ENCODE measurements around the gene ERP44.
"Not testable (repeated sequence)": the region's sequence is repeated elsewhere in the genome, so short reads cannot be mapped to it uniquely, and the experiment has no call there.

The ERP44 gene

DNA sequence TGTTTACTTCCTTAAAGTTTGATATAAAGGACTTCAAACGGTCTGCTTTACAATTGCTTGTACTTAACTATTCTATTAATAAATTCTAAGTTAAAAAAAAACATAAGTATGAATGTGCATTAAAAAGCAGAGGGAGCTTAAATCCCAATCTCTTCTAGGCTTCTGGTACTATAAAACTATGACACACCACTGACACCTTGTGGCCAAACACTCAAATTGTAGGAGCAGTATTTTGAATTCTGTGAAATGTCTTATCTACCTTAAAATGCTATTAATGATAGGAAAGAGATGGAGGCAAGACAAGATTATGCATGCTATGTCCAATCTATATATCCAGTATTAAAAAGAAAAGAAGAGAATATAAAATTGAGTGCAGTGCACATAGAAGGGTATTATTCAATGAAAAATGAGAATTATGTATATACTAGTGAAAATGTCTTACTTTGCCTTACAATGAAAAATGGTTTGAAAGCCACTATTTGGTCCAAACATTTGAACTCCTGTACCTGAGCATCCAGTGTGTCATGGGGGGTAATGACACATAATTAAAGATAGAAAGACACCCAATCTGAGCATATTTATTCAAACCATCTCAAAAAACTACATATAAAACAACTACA, 87.6 kb downstream of the ERP44 start:
- peak; percentile 60 for DNase-seq (ENCODE audit: low spot score)

DNA sequence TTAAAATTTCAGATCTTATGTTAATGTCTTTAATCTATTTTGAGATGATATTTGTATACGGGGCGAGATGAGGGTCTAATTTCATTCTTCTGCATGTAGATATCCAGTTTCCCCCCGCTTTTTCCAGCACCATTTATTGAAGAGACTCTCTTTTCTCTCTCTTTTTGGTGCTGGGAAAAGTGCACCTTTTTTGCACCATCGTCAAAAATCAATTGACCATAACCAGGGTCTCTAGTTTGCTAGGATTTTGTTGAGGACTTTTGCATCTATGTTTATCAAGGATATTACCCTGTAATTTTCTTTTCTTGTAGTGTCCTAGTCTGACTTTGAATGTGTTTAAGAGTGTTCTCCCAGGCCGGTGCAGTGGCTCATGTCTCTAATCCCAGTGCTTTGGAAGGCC, 99.0 kb downstream of the ERP44 start:
- DNase-seq (ENCODE audit: low spot score): no peak

DNA sequence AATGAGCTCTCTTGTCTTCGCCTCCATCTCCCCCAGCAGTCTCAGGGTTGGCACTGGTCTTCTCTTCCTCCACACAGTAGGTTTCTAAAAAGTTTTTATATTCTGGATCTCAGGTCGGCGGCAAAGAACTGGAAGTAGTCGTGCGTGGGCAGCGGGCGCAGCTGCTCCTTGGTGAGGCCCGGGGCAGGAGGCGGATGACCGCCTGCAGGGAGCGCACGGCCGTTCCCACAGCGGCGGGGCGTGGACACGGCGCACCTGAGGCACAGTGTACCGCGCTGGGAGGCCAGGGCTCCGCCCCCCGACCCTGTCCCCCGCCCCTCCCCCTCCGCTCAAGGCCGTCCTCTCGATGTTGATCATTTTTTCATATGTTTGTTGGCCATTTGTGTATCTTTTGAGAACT, 99.9 kb downstream of the ERP44 start:
- no peak for DNase-seq (ENCODE audit: low spot score)

DNA sequence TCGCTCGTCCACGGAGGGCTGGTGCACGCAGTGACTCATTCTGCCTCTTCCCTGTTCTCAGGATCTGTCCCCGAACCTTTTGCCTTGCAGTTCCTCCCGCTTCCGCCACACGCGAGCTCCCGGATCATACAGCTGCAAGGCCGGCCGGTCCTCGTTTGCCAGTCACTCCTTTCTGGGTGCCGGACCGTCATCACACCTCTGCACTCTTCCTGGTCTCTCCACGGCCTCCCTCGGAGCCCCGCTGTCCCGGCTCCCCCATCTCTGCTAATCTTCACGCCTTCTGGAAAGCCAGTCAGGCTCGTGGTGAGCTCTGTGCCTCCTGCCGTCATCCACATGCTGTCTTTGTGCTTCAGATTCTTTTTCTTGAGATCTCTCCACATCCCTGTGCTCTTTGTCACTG, 100.5 kb downstream of the ERP44 start:
- no peak for DNase-seq (ENCODE audit: low spot score)

DNA sequence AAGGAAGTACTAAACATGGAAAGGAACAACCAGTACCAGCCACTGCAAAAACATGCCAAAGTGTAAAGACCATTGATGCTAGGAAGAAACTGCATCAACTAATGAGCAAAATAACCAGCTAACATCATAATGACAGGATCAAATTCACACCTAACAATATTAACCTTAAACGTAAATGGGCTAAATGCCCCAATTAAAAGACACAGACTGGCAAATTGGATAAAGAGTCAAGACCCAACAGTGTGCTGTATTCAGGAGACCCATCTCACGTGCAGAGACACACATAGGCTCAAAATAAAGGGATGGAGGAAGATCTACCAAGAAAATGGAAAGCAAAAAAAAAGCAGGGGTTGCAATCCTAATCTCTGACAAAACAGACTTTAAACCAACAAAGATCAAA, 108.3 kb downstream of the ERP44 start:
- not testable (repeated sequence) for DNase-seq (ENCODE audit: low spot score)

DNA sequence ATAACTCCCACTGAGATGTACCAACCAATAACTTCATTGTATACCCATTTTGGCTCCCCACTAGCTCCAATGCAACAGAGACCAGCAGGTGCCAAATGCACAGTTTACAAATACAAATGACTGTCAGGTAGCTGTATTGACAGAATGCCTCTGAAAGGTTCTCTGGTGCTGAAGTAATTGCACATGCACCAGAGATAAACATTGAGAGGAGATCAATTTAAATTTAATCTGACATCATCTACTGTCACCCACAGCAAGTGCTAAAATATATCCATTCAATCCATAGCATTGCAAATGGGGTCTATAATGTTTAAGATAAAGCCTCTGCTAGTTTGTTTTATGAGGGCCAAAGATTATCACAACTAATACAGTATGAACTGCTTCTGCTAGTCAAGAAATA, 112.2 kb downstream of the ERP44 start:
- DNase-seq (ENCODE audit: low spot score): no peak

DNA sequence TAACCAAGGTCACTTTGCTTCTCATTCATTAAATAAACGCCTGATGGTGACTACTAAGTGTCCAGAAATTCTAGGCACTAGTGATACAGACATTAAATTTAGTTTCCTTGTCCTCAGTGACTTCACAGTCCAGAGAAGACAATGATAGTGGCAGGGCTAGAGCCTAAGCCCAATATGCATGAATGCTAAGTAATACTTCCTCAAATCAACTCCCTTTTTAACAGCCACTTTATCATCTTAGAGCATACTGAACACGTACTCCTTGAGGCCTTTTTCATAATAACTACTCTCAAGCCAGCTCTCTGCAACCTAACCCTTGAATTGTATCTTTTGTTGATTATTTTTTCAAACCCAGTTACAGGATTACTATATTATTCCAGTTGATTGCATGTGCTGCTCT, 118.2 kb downstream of the ERP44 start:
- no peak for DNase-seq (ENCODE audit: low spot score)

DNA sequence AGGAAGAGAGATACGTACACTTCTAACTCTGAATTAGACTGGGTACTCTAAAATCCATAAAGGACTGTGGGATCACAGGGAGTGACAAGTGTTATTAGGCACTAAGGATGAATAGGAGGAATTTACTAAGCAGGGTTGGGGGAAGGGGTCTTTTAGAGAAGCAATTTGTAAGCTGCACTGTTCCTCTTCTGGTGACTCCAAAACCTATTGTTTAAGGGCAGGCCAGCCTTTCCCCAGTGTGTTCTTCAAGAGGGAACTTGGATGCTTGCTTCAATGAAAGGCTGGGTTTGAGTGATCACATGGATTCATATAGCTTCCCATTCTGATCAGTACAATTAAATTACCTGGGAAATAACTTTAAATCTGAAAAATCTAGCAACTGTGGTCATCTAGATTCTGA, 120.6 kb downstream of the ERP44 start:
- no peak for DNase-seq (ENCODE audit: low spot score)

DNA sequence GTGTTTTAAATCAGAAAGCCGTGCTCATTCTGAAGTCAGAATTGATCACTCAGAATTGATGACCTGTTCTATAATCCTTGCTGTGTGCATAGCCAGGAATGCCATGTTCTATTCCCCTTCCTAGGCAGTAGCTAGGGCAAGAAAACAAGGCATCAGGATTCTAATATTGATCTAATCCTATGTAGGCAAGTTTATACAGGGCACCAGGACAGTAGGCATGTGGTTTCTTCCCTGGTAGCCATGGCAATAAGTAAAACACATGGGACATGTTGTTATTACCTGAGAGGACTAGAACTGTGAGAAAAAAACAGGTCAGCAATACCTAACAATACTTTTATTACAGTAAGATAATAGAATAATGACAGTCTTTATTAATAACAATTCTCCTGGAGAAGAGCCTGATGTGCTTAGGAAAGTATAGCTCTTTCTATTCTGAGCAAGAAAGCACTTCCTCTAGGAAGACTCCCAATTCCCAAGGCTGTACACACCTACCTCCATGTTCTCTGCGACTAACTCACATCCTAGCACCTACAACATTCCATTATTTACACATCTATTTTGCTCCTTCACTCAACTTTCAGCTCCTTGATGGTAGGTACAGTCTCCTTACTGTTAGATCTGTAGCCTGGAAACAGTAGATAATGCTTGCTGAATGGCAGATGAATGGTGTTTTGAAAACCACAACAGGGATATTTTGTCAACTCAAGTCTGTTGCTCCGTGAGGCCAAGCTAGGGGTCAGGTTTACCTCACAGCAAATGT, 121.6 kb downstream of the ERP44 start:
- no peak for DNase-seq (ENCODE audit: low spot score)

DNA sequence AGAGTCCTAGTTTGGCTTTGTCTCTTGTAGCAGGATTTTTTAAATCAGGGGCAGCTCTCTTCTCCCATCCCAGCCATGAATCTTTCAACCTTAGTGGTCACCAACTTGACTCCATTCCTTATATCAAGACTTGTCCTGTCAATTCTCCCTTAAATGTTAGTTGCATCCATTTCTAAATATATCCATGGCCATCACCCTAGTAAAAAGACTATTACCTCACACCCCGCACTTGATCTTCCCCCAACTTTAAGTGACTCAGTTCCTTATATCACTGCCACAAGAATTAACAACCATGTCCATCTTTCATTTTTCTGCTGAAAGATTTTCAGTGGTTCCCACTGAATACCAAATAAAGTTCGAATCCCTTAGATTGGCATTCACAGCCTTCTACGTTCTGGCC, 125.3 kb downstream of the ERP44 start:
- DNase-seq (ENCODE audit: low spot score): no peak

DNA sequence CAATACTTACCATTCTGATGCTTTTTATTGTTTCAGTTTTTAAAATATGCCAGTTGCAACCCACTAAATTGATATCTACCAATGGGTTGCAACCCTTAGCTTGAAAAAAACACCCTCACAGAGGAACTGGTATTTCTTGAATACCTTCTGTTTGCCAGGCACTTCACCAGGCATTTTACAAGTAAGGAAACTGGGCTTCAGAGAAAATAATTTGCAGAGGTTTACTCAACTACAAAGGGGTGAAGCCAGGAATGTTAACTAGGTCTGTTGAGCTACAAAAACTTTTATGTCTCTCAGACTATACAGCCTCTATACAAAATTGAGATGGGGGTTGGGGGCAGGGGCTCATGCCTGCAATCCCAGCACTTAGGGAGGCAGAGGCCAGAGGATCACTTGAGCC, 127.4 kb downstream of the ERP44 start:
- DNase-seq (ENCODE audit: low spot score): no peak

DNA sequence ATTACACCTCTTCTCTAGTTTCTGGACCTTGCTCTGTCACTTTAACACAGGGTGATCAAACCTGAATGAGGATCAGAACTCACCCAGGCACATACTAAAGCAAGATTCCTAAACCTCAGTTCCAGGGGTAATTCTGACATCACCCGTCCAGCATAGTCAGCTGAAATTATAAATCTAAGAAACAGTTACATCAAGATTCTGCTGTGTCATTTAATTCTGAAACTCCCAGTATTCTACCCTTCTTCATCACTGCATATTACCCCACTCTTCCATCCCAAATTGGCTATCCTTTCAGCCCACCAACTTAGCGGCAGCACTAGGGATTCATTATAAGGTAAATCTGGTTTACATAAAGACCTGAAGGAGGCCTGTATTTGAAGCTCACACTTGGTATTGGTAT, 128.3 kb downstream of the ERP44 start:
- DNase-seq (ENCODE audit: low spot score): no peak

DNA sequence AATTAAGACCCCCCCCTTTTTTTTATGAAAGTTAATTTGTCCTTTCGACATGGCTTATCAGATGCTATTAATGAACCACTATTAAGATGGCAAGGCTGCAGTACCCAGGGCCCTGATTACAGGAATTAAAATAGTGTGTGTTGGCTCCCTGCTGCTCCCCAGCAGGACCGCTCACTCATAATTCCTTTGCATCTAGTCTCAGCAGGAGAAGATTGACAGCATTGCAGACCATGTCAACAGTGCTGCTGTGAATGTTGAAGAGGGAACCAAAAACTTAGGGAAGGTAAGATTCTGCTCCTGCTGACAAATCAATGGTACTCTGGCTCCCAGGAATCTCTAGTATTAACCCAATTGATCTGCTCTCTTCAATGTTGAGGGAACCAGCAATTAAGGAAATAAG, 131.3 kb downstream of the ERP44 start:
- no peak for DNase-seq (ENCODE audit: low spot score)

DNA sequence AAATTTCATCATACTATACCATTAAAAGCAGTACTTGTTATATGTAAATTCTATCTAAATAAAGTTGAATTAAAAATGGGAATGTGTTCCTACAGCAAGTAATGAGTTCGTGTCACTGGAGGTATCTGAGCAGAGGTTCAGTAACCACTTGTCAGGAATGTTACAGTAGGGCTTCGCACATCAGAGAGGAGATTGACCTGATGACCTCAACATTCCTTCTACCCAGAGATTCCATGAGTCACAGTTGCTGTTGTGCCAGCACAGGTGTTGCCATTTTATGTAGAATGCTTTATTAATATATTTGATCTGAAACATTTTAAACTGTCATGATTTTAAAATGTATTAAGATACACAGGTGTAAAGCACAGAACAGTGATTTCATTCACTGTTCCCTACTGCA, 132.1 kb downstream of the ERP44 start:
- DNase-seq (ENCODE audit: low spot score): peak; percentile 32

DNA sequence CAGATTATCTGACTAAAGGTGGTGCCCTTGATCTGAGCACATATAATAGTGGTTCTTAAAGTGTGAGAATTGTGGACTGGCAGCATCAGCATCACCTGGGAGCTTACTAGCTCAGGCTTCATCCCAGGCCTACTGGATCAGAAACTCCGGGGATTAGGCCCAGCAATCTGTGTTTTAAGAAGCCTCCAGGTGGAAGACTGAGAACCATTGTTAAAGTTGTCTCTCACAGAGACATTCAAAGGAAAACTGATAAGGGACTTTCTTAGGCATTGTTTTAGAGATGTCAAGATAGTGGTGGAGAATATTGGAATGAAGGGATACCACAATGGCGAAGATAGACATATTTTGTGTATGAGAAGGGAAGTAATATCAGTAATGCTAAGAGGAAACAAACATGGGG, 132.8 kb downstream of the ERP44 start:
- DNase-seq (ENCODE audit: low spot score): no peak

DNA sequence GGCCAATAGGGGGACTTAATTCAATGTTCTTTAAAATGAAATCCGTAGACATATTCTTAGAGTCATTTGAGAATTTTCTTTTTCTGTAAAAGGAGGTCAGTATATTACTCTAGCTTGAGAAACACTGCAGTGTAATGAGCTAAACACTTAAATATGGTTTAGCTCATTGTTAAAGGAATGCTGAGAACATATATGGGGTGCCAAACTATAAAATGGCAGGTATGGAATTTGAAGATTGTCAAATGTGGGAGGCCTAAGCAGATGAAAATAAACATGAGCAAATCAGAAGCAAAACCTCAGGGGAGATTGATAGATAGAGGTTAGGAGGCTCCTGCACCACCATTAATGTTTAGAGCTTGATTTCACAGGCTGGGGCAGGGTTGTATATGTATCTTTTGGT, 134.5 kb downstream of the ERP44 start:
- no peak for DNase-seq (ENCODE audit: low spot score)

DNA sequence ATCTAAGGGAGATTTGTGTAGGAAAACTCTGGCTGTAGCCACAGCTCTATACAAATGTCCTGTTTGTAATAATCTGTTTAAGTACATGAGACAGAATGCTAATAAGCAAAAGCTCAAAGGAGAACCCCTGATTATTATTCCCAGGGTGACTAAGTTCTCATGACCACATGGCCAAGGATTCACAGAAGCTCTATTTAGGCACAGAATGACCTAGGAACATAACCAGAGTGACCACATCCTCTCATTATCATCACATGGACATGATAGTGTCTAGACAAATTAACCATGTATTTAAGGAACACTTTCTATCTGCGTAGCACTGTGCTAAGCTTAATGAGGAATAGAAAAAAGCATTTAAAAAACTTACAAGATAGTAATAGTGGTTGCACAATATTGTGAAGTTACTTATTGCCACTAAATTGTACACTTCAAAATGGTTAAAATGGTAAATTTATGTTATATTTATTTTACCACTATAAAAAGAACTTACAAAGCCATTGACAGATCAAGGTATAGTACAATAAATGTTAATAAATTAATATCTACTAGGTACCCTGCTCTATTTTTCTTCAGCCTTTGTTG, 136.0 kb downstream of the ERP44 start:
- peak; percentile 96 for DNase-seq (ENCODE audit: low spot score)

DNA sequence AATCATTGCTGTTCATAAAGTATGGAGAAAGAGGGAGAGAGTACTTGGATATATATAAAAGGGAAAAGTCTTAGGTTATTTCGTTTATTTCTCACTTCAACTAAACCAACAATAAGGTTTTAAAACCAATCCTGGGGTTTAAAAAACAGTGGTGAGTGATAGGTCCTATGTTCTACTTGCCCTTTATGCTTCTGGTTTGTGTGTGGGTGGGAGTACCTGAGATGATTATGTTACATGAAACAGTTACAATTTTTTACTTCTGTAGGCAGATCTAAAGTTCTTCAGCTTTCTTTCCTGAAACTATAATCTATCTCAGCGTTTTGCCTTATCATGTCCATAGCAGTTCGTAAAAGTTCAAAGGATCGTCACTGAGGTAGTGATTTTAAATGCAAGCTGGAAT, 143.2 kb downstream of the ERP44 start:
- DNase-seq (ENCODE audit: low spot score): no peak

DNA sequence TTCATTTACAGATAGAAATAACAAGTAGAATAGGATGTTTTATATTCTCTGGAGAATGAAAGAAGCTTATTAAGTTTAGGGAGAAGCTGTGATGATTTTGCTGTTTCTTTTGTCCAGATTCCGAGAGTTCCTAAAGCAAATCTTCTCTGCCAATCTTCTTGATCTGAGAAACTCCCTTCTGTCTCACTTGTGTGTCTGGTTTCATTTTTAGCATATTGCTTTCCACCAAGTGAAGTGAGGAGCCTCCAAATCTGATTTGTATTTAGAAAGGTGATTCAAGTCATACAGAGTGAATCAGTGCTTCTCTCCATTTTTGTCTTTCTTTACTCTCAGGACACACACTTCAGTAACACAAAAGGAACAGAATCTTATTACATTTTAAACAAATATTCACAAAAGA, 144.0 kb downstream of the ERP44 start:
- no peak for DNase-seq (ENCODE audit: low spot score)

DNA sequence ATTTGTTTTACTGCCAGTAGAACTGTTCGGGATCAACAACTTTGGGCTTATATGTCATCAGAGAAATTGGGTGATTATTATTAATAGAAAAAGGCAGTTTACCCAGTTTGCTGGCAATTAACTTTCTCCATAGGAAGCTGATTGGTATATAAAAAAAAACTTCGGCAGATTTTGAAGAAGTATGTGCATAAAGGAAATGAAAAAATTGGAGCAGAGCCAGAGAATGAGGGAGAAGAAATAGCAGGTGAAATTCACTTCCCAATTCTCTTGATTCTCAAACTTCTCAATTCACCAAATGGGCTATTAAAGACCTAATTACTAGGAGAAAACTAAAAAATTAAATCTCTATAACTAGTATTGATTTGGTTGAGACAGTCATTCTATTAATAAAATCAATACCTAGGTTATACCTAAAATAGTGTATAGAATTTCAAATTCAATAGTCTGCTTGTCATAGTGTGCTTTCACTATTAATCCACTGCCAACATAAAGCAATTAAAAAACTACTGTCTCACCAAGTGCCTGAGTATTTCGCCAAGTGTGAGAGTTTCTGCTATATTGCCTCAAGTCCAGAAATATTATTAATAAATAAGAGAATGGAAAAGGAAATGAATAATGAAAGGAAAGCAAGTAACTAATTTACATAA, 144.8 kb downstream of the ERP44 start:
- no peak for DNase-seq (ENCODE audit: low spot score)

DNA sequence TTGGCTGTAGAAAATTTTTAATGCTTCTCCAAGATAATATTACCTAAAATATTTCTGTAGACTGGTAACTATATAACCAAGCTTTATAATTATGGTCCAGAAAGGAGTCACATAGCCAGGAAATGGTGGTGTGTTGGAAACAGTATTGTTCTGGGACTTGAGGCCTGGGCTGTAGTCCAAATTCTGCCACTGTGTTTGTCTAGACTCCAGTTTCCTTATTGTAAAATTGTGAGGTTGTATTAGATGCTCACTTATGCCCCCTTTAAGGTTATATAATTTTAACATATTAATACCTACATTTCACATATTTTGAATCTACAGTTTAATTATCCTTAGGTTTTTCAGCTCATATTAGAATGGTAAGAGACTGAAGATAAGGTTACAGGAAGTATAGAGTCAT, 149.9 kb downstream of the ERP44 start:
- no peak for DNase-seq (ENCODE audit: low spot score)

DNA sequence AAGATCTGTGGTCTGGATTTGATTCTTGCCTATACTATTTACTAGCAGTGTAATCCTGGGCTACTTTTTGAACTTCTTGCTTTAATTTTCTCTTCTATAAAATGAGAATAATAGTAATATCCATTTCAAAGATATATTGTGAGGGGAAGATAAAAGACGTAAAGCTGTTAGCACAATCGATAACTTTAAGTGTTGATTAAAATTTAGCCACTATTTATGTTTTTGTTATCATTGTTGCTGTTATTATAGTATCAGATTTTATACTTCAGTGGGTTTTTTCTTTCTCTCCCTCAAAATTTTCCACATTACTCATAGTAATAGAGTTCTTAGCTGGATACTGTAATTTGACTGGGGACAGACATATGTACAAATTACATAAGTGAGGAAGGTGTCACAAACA, 150.3 kb downstream of the ERP44 start:
- no peak for DNase-seq (ENCODE audit: low spot score)

DNA sequence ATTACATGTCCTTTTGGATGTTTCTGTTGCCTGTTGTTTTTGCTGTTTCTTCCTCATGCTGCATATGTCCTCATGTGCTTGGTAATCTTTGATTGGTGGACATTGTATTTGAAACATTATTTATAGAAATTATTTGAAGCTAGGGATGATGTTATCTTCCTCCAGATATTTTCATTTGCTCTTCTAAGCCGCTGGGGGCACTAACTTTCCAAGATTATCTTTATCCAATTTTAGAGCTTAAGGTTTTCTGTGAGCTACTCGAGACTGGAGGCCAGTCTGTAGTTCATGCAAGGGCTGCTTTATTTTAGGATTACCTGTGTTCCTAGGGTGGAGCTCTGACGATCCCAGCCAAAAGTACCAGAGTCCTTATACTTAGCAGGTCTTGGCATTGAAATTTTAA, 151.4 kb downstream of the ERP44 start:
- DNase-seq (ENCODE audit: low spot score): no peak

All from COLO829 (cell line).